ENCODE data around the gene DENND1A.
A peak's percentile ranks its signal among the peaks of the same experiment; 100 is the strongest.
"Not testable (repeated sequence)": the region's sequence is repeated elsewhere in the genome, so short reads cannot be mapped to it uniquely, and the experiment has no call there.

DENND1A gene

GRCh38 chr9:123398938-123399337, 531.0 kb downstream of the DENND1A start:
- DNase-seq = not testable (repeated sequence)

- DNase-seq = no peak
Observed at GRCh38 chr9:123397975-123398374, 532.0 kb downstream of the DENND1A start.

GRCh38 chr9:123395689-123396511, 534.0 kb downstream of the DENND1A start:
- DNase-seq = peak; percentile 73

GRCh38 chr9:123395276-123395688, 534.6 kb downstream of the DENND1A start:
- no peak for DNase-seq

- DNase-seq = no peak
Observed at GRCh38 chr9:123394291-123395235, 535.4 kb downstream of the DENND1A start.

GRCh38 chr9:123392802-123393201, 537.1 kb downstream of the DENND1A start:
- no peak for DNase-seq

GRCh38 chr9:123391946-123392345, 538.0 kb downstream of the DENND1A start:
- DNase-seq = no peak

GRCh38 chr9:123391233-123391632, 538.7 kb downstream of the DENND1A start:
- no peak for DNase-seq

GRCh38 chr9:123390337-123391135, 539.4 kb downstream of the DENND1A start:
- no peak for DNase-seq

GRCh38 chr9:123389698-123390097, 540.2 kb downstream of the DENND1A start:
- DNase-seq = no peak

- no peak for DNase-seq
Observed at GRCh38 chr9:123389070-123389469, 540.9 kb downstream of the DENND1A start.

GRCh38 chr9:123387686-123388085, 542.2 kb downstream of the DENND1A start:
- DNase-seq = no peak

GRCh38 chr9:123383512-123384170, 546.3 kb downstream of the DENND1A start:
- DNase-seq = no peak

GRCh38 chr9:123382653-123383511, 547.0 kb downstream of the DENND1A start:
- no peak for DNase-seq

GRCh38 chr9:123380852-123381705, 548.8 kb downstream of the DENND1A start:
- no peak for DNase-seq

- DNase-seq = no peak
Observed at GRCh38 chr9:123378956-123379660, 550.8 kb downstream of the DENND1A start.

GRCh38 chr9:123378025-123378424, 551.9 kb downstream of the DENND1A start:
- DNase-seq = no peak

GRCh38 chr9:123377211-123377971, 552.5 kb downstream of the DENND1A start:
- DNase-seq = no peak
